GM23338 (cell line): ENCODE measurements around the gene TNS3. TPM values are rescaled to one million over a fixed set of nuclear protein-coding genes. Genes with fewer than 3 reads are reported as not detected.

Source experiments
- ATAC-seq: fragments of 200-7000 bp; cut with Tn5 transposase; 3 replicates; pipeline ENCODE4 v1.9.1; 2020
- DNase-seq: peaks from one replicate; pipeline ENCODE4 v3.0.0-alpha.2; 2015; ENCODE audit warnings: low spot score
- H2AFZ ChIP-seq: fragments of 200-600 bp; sonication (generic); 2 replicates; pipeline ENCODE4 v1.8.0; 2016; ENCODE audit warnings: antibody characterized with exemption, mild to moderate bottlenecking, moderate library complexity
- H3F3A ChIP-seq: fragments of 200-600 bp; sonication (generic); replicated peaks from 2 replicates; pipeline ENCODE4 v1.8.0; 2017; ENCODE audit warnings: antibody characterized with exemption, mixed run types, low read depth
- H3K27ac ChIP-seq: fragments of 200-600 bp; sonication (generic); 2 replicates; pipeline ENCODE4 v1.6.1; 2016; ENCODE audit warnings: low read depth
- H3K27me3 ChIP-seq: fragments of 200-600 bp; sonication (generic); 2 replicates; pipeline ENCODE4 v1.8.0; 2016; ENCODE audit warnings: mild to moderate bottlenecking, mixed run types, moderate library complexity; ENCODE audit not compliant: insufficient read depth
- H3K36me3 ChIP-seq: fragments of 200-600 bp; sonication (generic); 2 replicates; pipeline ENCODE4 v1.8.0; 2016; ENCODE audit warnings: mild to moderate bottlenecking; ENCODE audit not compliant: insufficient read depth
- H3K4me1 ChIP-seq: fragments of 200-600 bp; sonication (generic); 2 replicates; pipeline ENCODE4 v1.8.0; 2016; ENCODE audit warnings: mild to moderate bottlenecking, moderate library complexity; ENCODE audit not compliant: insufficient read depth
- H3K4me2 ChIP-seq: fragments of 200-600 bp; sonication (generic); 2 replicates; pipeline ENCODE4 v1.7.1; 2017; ENCODE audit warnings: mixed run types
- H3K4me3 ChIP-seq: fragments of 200-600 bp; sonication (generic); 2 replicates; pipeline ENCODE4 v1.6.1; 2016; ENCODE audit warnings: mixed run types
- H3K79me2 ChIP-seq: fragments of 200-600 bp; sonication (generic); replicated peaks from 2 replicates; pipeline ENCODE4 v1.8.0; 2017; ENCODE audit warnings: mild to moderate bottlenecking; ENCODE audit not compliant: insufficient read depth
- H3K9me2 ChIP-seq: fragments of 200-600 bp; sonication (generic); 2 replicates; pipeline ENCODE4 v1.8.0; 2017; ENCODE audit not compliant: insufficient read depth
- H4K20me1 ChIP-seq: fragments of 200-600 bp; sonication (generic); replicated peaks from 2 replicates; pipeline ENCODE4 v1.8.0; 2017; ENCODE audit warnings: mild to moderate bottlenecking; ENCODE audit not compliant: insufficient read depth
- H3K27ac Mint-ChIP-seq: 2 replicates; pipeline ENCODE4 v1.8.0; 2020; ENCODE audit warnings: inconsistent platforms, mild to moderate bottlenecking, moderate library complexity, mixed read lengths
- H3K27me3 Mint-ChIP-seq: 3 replicates; pipeline ENCODE4 v1.8.0; 2022; ENCODE audit warnings: low read depth, mild to moderate bottlenecking, moderate library complexity, mixed read lengths, inconsistent platforms; ENCODE audit not compliant: insufficient read depth, poor library complexity
- H3K36me3 Mint-ChIP-seq: 3 replicates; pipeline ENCODE4 v1.8.0; 2021; ENCODE audit warnings: low read depth, mild to moderate bottlenecking, inconsistent platforms, moderate library complexity, mixed read lengths
- H3K4me1 Mint-ChIP-seq: 3 replicates; pipeline ENCODE4 v1.8.0; 2020; ENCODE audit warnings: mild to moderate bottlenecking, inconsistent platforms, mixed read lengths
- H3K4me3 Mint-ChIP-seq: 3 replicates; pipeline ENCODE4 v1.8.0; 2021; ENCODE audit warnings: moderate library complexity, mild to moderate bottlenecking, inconsistent platforms, mixed read lengths
- H3K9me3 Mint-ChIP-seq: 3 replicates; pipeline ENCODE4 v1.8.0; 2020; ENCODE audit warnings: moderate library complexity, mild to moderate bottlenecking, inconsistent platforms, mixed read lengths
- CTCF ChIP-seq, 2 experiments: fragments of 200-600 bp in 1 of 2; sonication (generic) in 1 of 2; conservative IDR thresholded peaks; 2 replicates each; pipeline versions ENCODE4 v1.5.1 to v1.6.1; 2016 to 2017; ENCODE audit warnings: antibody characterized with exemption in 2 of 2, low read depth in 2 of 2, mild to moderate bottlenecking in 2 of 2, moderate library complexity in 1 of 2
- EZH2phosphoT487 ChIP-seq: fragments of 200-600 bp; sonication (generic); IDR thresholded peaks from one replicate; pipeline ENCODE4 v1.8.1; 2018; ENCODE audit warnings: antibody characterized with exemption; ENCODE audit not compliant: unreplicated experiment
- JUNB ChIP-seq: IDR thresholded peaks from one replicate; pipeline ENCODE4 v1.6.1; 2016; ENCODE audit warnings: antibody characterized with exemption; ENCODE audit not compliant: unreplicated experiment
- STAT1 ChIP-seq: IDR thresholded peaks from one replicate; pipeline ENCODE4 v1.6.1; 2016; ENCODE audit warnings: antibody characterized with exemption; ENCODE audit not compliant: unreplicated experiment
- ZNF462 ChIP-seq: fragments of 250-450 bp; sonication (Bioruptor Pico); IDR thresholded peaks from 2 replicates; pipeline ENCODE4 v1.5.0; 2020; ENCODE audit warnings: mild to moderate bottlenecking, moderate library complexity
- polyA plus RNA-seq: library from polyadenylated mRNA; unstranded; fragments of >200 nt; fragmentation: Nextera tagmentation; extraction: Ambion mirVana; gene quantifications from 2 replicates; pipeline ENCODE4 v1.2.1, GENCODE V29; 2016
- total RNA-seq: library from RNA; depleted of rRNA; stranded (reverse); fragments of >200 nt; shearing (Covaris generic); gene quantifications from 2 replicates; pipeline ENCODE4 v1.2.3, GENCODE V29; 2014

TNS3 gene
- total and polyA plus RNA-seq, 2 experiments from 2014 or later = 6.2 to 28.7 TPM

DNA sequence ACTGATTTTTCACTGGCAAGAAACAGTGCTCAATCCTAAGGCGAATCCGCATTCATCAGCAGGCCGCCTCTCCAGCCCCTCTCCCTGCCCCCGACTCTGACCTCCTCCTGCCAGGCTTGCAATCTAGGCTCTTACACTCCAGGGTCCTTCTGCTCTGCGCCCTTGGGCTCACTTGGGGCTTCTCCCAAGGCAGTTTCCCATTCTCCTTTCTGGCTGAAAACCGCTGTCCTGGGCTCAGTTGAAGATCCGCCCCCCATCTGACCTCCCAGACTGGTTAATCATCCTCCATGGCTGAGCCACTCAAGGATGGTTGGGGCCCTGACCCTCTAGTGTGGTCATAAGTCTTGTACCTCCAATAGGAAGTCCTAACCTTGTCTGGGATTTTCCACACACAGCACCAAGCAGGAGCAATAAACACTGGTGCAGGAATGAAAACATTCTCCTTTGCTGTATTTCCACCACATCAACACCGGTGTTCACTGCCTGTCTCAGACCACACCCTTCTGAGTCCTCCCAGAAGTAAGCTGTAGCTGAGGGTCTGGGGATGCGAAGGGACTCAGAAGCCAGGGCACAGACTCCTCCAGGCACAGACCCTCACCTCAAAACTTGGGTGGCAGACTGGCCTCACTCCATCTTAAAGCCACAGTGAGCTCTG, 42.4 kb downstream of the TNS3 start:
- DNase-seq (peak; percentile 11), ATAC-seq (peak; percentile 5; the same call in 1 of the 3 replicates)
- Mint-ChIP-seq H3K27ac (no peak overlapping the region), H3K4me3 (no peak overlapping the region; the same call in 2 of the 3 replicates), H3K36me3 (no peaks in the 10 kb centered on the region), H3K4me1 (peaks cover 62% of the 10 kb centered on the region), H3K27me3 (peaks cover 23% of the 10 kb centered on the region), H3K9me3 (no peaks in the 10 kb centered on the region; the same call in 2 of the 3 replicates)
- Histone ChIP-seq H4K20me1 (peaks cover 17% of the 10 kb centered on the region), H3K36me3 (no peaks in the 10 kb centered on the region), H3K4me2 (peak overlapping the region; percentile 40; the same call in 1 of the 2 replicates), H3K27ac (no peak overlapping the region), H3K79me2 (peaks cover 31% of the 10 kb centered on the region), H3K27me3 (peaks cover 28% of the 10 kb centered on the region), H3K4me1 (peaks cover 49% of the 10 kb centered on the region), H2AFZ (no peak overlapping the region), H3K9me2 (no peaks in the 10 kb centered on the region), H3F3A (peaks cover 5% of the 10 kb centered on the region; the same call in 1 of the 2 replicates), H3K4me3 (no peak overlapping the region)
- no peak for TF ChIP-seq STAT1
- no peak for TF ChIP-seq CTCF (conservative IDR thresholded peaks at IDR 0.05; ENCODE audit: low read depth in 2 of 2)
- no peak for TF ChIP-seq ZNF462
- TF ChIP-seq JUNB = no peak
- TF ChIP-seq EZH2phosphoT487 = no peak
